ENCODE data around the gene ZNF791.
"Not testable (repeated sequence)": the region's sequence is repeated elsewhere in the genome, so short reads cannot be mapped to it uniquely, and the experiment has no call there.

- not testable (repeated sequence) for TF ChIP-seq CTCF (IDR thresholded peaks at IDR 0.05 in 8 of 11, conservative IDR thresholded peaks at IDR 0.05 in 3 of 11); POLR2A (IDR thresholded peaks at IDR 0.05)
These were observed 44.3 kb upstream of the ZNF791 start for GRCh38 chr19:12566380-12566779.
